Endothelial cell of umbilical vein (primary cell): Measurements from ENCODE around the gene MRM1. TPM values are rescaled to one million over a fixed set of nuclear protein-coding genes. Genes with fewer than 3 reads are reported as not detected.

Source experiments
- BruUV-seq: library from RNA; stranded (reverse); fragments of 400-500 nt; replicated peaks from 2 replicates; lab custom pipeline; 2021; lab: Mats Ljungman, UMichigan
- CTCF ChIA-PET: fragments of 300-600, 350-600 bp; sonication (Branson Sonifier 250); formaldehyde crosslinking; loops from one replicate; lab custom pipeline; 2021; ENCODE audit warnings: antibody characterized with exemption, inconsistent platforms; lab: Charles Lee
- POLR2A ChIA-PET: fragments of 300-600, 350-600 bp; sonication (Branson Sonifier 250); formaldehyde crosslinking; loops from one replicate; lab custom pipeline; 2021; ENCODE audit warnings: antibody characterized with exemption, inconsistent platforms; lab: Charles Lee
- DNase-seq: peaks from one replicate; pipeline ENCODE4 v3.0.0-alpha.2; 2011; ENCODE audit warnings: low read depth, low spot score
- FAIRE-seq: peaks from 2 replicates; lab custom pipeline; 2011; peaks lifted over from hg19 to GRCh38; lab: Jason Lieb, UNC
- H2AFZ ChIP-seq: 2 replicates; pipeline ENCODE4 v1.6.0; 2012; ENCODE audit warnings: low read depth, low read length, control low read depth, inconsistent platforms
- H3K27ac ChIP-seq: 2 replicates; pipeline ENCODE4 v1.5.1; 2011; ENCODE audit warnings: low read depth, mild to moderate bottlenecking, control low read depth, low read length, moderate library complexity; ENCODE audit not compliant: insufficient read depth
- H3K27me3 ChIP-seq, 2 experiments: 2 replicates each; pipeline versions ENCODE4 v1.6.0 to v1.6.1; 2011; ENCODE audit warnings: low read length in 2 of 2, mixed read lengths in 1 of 2; ENCODE audit not compliant: control insufficient read depth in 2 of 2, insufficient read depth in 2 of 2
- H3K36me3 ChIP-seq, 2 experiments: 2 replicates in 1 of 2; 3 replicates in 1 of 2; pipeline ENCODE4 v1.5.1; 2011; ENCODE audit warnings: low read length in 2 of 2, mild to moderate bottlenecking in 1 of 2, moderate library complexity in 1 of 2; ENCODE audit not compliant: control insufficient read depth in 2 of 2, insufficient read depth in 2 of 2; ENCODE audit errors: extremely low read depth in 1 of 2
- H3K4me1 ChIP-seq: 3 replicates; pipeline ENCODE4 v1.5.1; 2011; ENCODE audit warnings: mild to moderate bottlenecking, low read length; ENCODE audit not compliant: control insufficient read depth, insufficient read depth; ENCODE audit errors: extremely low read depth
- H3K4me2 ChIP-seq: 2 replicates; pipeline ENCODE4 v1.6.1; 2011; ENCODE audit warnings: low read length, control low read depth, mixed read lengths; ENCODE audit not compliant: insufficient read depth
- H3K4me3 ChIP-seq, 3 experiments: fragments of 200-600 bp in 1 of 3; sonication (generic), shearing (Covaris generic) in 1 of 3; replicated peaks in 1 of 3; 2 replicates each; pipeline ENCODE4 v1.5.1; 2011 to 2016; ENCODE audit warnings: control low read depth in 3 of 3, low read length in 3 of 3, mild to moderate bottlenecking in 2 of 3, inconsistent platforms in 1 of 3, low read depth in 1 of 3, moderate library complexity in 1 of 3; ENCODE audit not compliant: insufficient read depth in 1 of 3
- H3K79me2 ChIP-seq: 2 replicates; pipeline ENCODE4 v1.6.0; 2012; ENCODE audit warnings: low read length, inconsistent platforms; ENCODE audit not compliant: control insufficient read depth, insufficient read depth
- H3K9ac ChIP-seq: replicated peaks from 2 replicates; pipeline ENCODE3; 2011; ENCODE audit warnings: low read length, control low read depth; ENCODE audit not compliant: insufficient read depth; ENCODE audit errors: extremely low read depth
- H3K9me1 ChIP-seq: replicated peaks from 3 replicates; pipeline ENCODE4 v1.6.0; 2011; ENCODE audit warnings: mild to moderate bottlenecking, low read length; ENCODE audit not compliant: control insufficient read depth, insufficient read depth; ENCODE audit errors: extremely low read depth
- H3K9me3 ChIP-seq: replicated peaks from 2 replicates; pipeline ENCODE4 v1.5.1; 2012; ENCODE audit warnings: low read length, inconsistent platforms; ENCODE audit not compliant: control insufficient read depth, insufficient read depth
- H4K20me1 ChIP-seq: replicated peaks from 2 replicates; pipeline ENCODE3; 2011; ENCODE audit warnings: mild to moderate bottlenecking, low read length; ENCODE audit not compliant: control insufficient read depth, insufficient read depth; ENCODE audit errors: extremely low read depth
- EZH2 ChIP-seq: IDR thresholded peaks from 2 replicates; pipeline ENCODE4 v1.6.1; 2012; ENCODE audit warnings: borderline replicate concordance, low read depth, mild to moderate bottlenecking, moderate library complexity, low read length, inconsistent platforms; ENCODE audit not compliant: severe bottlenecking
- FOS ChIP-seq: IDR thresholded peaks from 2 replicates; pipeline ENCODE4 v1.6.1; 2011; ENCODE audit warnings: mild to moderate bottlenecking, low read length, moderate library complexity, borderline replicate concordance; ENCODE audit not compliant: insufficient read depth
- GATA2 ChIP-seq: IDR thresholded peaks from 2 replicates; pipeline ENCODE4 v1.7.0; 2011; ENCODE audit warnings: low read depth, mild to moderate bottlenecking, moderate library complexity, mixed read lengths, low read length; ENCODE audit not compliant: insufficient read length, insufficient read depth
- JUN ChIP-seq: IDR thresholded peaks from 2 replicates; pipeline ENCODE4 v1.6.1; 2011; ENCODE audit warnings: borderline replicate concordance, low read depth; ENCODE audit not compliant: insufficient read length, insufficient read depth
- MAX ChIP-seq: IDR thresholded peaks from 2 replicates; pipeline ENCODE4 v1.6.1; 2011; ENCODE audit not compliant: insufficient read depth, insufficient read length
- MYC ChIP-seq: IDR thresholded peaks from one replicate; pipeline ENCODE4 v1.6.1; 2011; ENCODE audit warnings: mild to moderate bottlenecking, low read depth, low read length
- POLR2AphosphoS5 ChIP-seq: IDR thresholded peaks from 2 replicates; pipeline ENCODE4 v1.6.1; 2012; ENCODE audit warnings: low read depth, mild to moderate bottlenecking, control low read depth, low read length, moderate library complexity; ENCODE audit not compliant: insufficient read depth
- dilution Hi-C: fragments of 300-500 bp; cut with MboI; formaldehyde crosslinking; loops from one replicate; pipeline ENCODE4 v1.15.0; 2019; ENCODE audit warnings: low sequenced_read_pairs; ENCODE audit not compliant: extremely low pct_ligation_motif_present
- intact Hi-C: fragments of 100-400 bp; cut with micrococcal nuclease; formaldehyde crosslinking; loops from one replicate; pipeline ENCODE4 v1.10.0; 2022
- polyA plus RNA-seq, 4 experiments: library from polyadenylated mRNA; depleted of rRNA in 3 of 4; stranded (reverse) in 3 of 4; unstranded in 1 of 4; fragments of >200 nt; gene quantifications; 2 replicates each; pipeline versions ENCODE4 v1.2.1 to v1.2.3, GENCODE V29; 2011 to 2012; ENCODE audit warnings: missing spikeins in 1 of 4
- total RNA-seq: library from RNA; stranded (reverse); gene quantifications from 2 replicates; pipeline ENCODE4 v1.2.3, GENCODE V29; 2021
- TF ChIP-seq, protein P1 (sequence below), 2 donors: IDR thresholded peaks; 1 replicate in 1 of 2; 2 replicates in 1 of 2; pipeline ENCODE4 v1.5.1; 2011; ENCODE audit warnings: low read length in 2 of 2, mild to moderate bottlenecking in 2 of 2, moderate library complexity in 2 of 2, control low read depth in 1 of 2, inconsistent platforms in 1 of 2, low read depth in 1 of 2; ENCODE audit not compliant: insufficient read depth in 1 of 2; ENCODE audit errors: extremely low read depth in 1 of 2

The MRM1 gene
- total and polyA plus RNA-seq, 2 donors (not counting 3 experiments of a cell fraction or from before 2014, with no cell fraction given): 3.7 to 5.9 TPM

DNA sequence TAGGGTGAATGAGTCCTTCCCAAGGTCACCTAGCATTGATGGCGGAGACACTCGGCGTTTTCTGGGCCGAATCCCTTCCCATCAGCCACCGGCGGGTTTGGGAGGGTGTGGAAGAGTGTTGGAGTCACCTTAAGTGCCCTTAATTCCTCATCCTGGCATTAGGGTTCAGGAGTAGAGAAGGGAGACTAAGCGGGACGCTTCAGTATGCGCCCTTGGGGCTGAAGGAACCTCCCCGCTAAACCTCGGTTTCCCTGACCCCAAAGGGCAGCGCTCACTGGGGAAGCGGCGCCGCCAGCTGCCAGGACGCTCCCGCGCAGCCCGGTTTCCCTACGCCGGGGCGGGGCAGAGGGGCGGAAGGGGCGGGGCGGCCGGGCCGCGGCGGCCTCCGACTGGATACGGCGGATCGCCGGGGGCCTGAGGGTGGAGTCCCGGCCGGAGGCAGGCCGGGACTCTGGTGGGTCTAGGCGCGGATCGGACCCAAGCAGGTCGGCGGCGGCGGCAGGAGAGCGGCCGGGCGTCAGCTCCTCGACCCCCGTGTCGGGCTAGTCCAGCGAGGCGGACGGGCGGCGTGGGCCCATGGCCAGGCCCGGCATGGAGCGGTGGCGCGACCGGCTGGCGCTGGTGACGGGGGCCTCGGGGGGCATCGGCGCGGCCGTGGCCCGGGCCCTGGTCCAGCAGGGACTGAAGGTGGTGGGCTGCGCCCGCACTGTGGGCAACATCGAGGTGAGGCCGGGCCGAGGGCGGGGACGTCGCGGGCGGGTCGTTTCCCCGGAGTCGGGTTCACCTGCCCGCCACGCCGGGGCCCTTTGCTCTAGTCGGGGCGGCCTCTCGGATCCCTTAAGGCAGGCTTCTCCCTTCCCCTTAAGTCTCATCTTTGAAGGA, 9.7 kb upstream of the MRM1 start, which contains the start of gene DHRS11:
Gene DHRS11 (plus strand): TSS at position 446 of the 882 bp plus-strand sequence. CDS start 131 bp downstream, at position 577.
- H3K36me3 ChIP-seq: peaks cover 6 to 12% of the 10 kb centered on the region in 2 experiments
- peak within 1 kb of the TSS; percentile 79 for H3K9ac ChIP-seq
- CTCF ChIA-PET: interaction anchor here (1.0 to 3.2 kb wide), 3 partner anchors 9 to 46 kb away, joined by 3 to 34 read pairs (median 7); partner anchors contain the start of gene MRM1
- FAIRE-seq (no peak), DNase-seq (peak; percentile 80)
- H3K9me3 ChIP-seq: no peaks in the 10 kb centered on the region
- H3K27me3 ChIP-seq: no peaks in the 10 kb centered on the region
- no TSS peak for BruUV-seq
- no peaks in the 10 kb centered on the region for H3K79me2 ChIP-seq
- TF ChIP-seq EZH2 (no peak), JUN (no peak), POLR2AphosphoS5 (peak; percentile 92)
- H3K4me3 ChIP-seq: peak within 1 kb of the TSS; percentile 63 to 84 (median 83)
- peaks cover 7% of the 10 kb centered on the region for H3K4me1 ChIP-seq
- peak within 1 kb of the TSS; percentile 50 for H3K27ac ChIP-seq
- intact Hi-C loops (loop anchor here (1.0 kb wide), 1 partner anchor 46 kb away; no protein-coding TSS in a partner anchor), dilution Hi-C loops (no loop called here)
- peak within 1 kb of the TSS; percentile 71 for H2AFZ ChIP-seq
- no peaks in the 10 kb centered on the region for H3K9me1 ChIP-seq
- H3K4me2 ChIP-seq: peak within 1 kb of the TSS; percentile 69
- POLR2A ChIA-PET: no interaction called here
- H4K20me1 ChIP-seq: no peaks in the 10 kb centered on the region

DNA sequence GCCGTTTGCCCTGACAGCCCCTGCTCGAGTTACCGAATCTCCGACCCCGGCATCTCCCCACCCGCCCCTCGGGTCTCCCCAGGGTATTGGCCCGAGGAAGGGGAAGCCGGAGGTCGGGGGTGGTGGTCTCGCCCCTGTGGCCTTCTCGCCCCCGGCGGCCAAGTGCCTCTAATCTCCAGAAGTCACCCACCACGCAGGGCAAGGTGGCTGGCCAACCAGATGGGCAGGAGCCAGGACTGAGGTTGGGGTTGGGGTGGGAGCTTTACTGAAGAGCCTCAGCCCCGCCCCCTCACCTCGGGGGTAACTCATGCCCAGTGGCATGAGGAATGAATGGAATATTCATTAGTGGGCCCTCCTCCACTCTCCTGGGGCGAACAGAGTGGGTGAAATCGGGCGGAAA, 9.1 kb upstream of the MRM1 start:
- TF ChIP-seq MAX (no peak), GATA2 (no peak), POLR2AphosphoS5 (no peak), FOS (no peak), EZH2 (no peak), JUN (no peak), MYC (no peak)
- TF ChIP-seq, protein P1, sequence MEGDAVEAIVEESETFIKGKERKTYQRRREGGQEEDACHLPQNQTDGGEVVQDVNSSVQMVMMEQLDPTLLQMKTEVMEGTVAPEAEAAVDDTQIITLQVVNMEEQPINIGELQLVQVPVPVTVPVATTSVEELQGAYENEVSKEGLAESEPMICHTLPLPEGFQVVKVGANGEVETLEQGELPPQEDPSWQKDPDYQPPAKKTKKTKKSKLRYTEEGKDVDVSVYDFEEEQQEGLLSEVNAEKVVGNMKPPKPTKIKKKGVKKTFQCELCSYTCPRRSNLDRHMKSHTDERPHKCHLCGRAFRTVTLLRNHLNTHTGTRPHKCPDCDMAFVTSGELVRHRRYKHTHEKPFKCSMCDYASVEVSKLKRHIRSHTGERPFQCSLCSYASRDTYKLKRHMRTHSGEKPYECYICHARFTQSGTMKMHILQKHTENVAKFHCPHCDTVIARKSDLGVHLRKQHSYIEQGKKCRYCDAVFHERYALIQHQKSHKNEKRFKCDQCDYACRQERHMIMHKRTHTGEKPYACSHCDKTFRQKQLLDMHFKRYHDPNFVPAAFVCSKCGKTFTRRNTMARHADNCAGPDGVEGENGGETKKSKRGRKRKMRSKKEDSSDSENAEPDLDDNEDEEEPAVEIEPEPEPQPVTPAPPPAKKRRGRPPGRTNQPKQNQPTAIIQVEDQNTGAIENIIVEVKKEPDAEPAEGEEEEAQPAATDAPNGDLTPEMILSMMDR (IDR thresholded peaks at IDR 0.05; ENCODE audit: extremely low read depth in 1 of 2, insufficient read depth in 1 of 2, low read depth in 1 of 2, low read length in 2 of 2): no peak
- dilution Hi-C loops: no loop called here
- Histone ChIP-seq H3K9me3 (no peaks in the 10 kb centered on the region), H3K9me1 (no peaks in the 10 kb centered on the region), H2AFZ (no peak overlapping the region), H4K20me1 (no peaks in the 10 kb centered on the region), H3K79me2 (no peaks in the 10 kb centered on the region), H3K36me3 (peaks cover 4 to 7% of the 10 kb centered on the region in 2 experiments), H3K27ac (peak overlapping the region; percentile 50), H3K9ac (peak overlapping the region; percentile 79), H3K27me3 (no peaks in the 10 kb centered on the region), H3K4me1 (peaks cover 7% of the 10 kb centered on the region), H3K4me3 (peak overlapping the region; percentile 63 to 84 (median 83)), H3K4me2 (peak overlapping the region; percentile 61)
- ChIA-PET CTCF (interaction anchor here (1.0 to 3.2 kb wide), 3 partner anchors 9 to 47 kb away, joined by 3 to 34 read pairs (median 7); partner anchors contain the start of gene MRM1), POLR2A (interaction anchor here (0.9 kb wide), 1 partner anchor 9 kb away, joined by 3 read pairs; the partner anchor contains the start of gene MRM1)
- no TSS peak for BruUV-seq
- DNase-seq (peak; percentile 10), FAIRE-seq (no peak)
- intact Hi-C loops: no loop called here
